Osteoblast (primary cell): ENCODE results near the gene CALR. TPM values are rescaled to one million over a fixed set of nuclear protein-coding genes. Genes with fewer than 3 reads are reported as not detected.
"Not testable (repeated sequence)": the region's sequence is repeated elsewhere in the genome, so short reads cannot be mapped to it uniquely, and the experiment has no call there.

Source experiments
- DNase-seq: peaks from one replicate; pipeline ENCODE4 v3.0.0; 2011; ENCODE audit warnings: low spot score, mixed read lengths; ENCODE audit not compliant: insufficient read length; ENCODE audit errors: missing footprints
- H2AFZ ChIP-seq: 2 replicates; pipeline ENCODE4 v1.6.0; 2011; ENCODE audit warnings: mild to moderate bottlenecking, low read length
- H3K27ac ChIP-seq: 2 replicates; pipeline ENCODE4 v1.5.1; 2011; ENCODE audit warnings: mild to moderate bottlenecking, low read depth, low read length, moderate library complexity
- H3K27me3 ChIP-seq: 2 replicates; pipeline ENCODE4 v1.6.0; 2012; ENCODE audit warnings: mild to moderate bottlenecking, control low read depth, inconsistent platforms, low read length, moderate library complexity; ENCODE audit not compliant: insufficient read depth
- H3K36me3 ChIP-seq: 2 replicates; pipeline ENCODE4 v1.5.1; 2011; ENCODE audit warnings: mild to moderate bottlenecking, low read length, control low read depth, moderate library complexity; ENCODE audit not compliant: insufficient read depth
- H3K4me1 ChIP-seq: 2 replicates; pipeline ENCODE4 v1.5.1; 2011; ENCODE audit warnings: mild to moderate bottlenecking, low read length, control low read depth, moderate library complexity; ENCODE audit not compliant: insufficient read depth
- H3K4me2 ChIP-seq: 2 replicates; pipeline ENCODE4 v1.6.0; 2011; ENCODE audit warnings: mild to moderate bottlenecking, low read length; ENCODE audit not compliant: insufficient read depth
- H3K4me3 ChIP-seq: fragments of 200-600 bp; sonication (generic); 3 replicates; pipeline ENCODE4 v1.5.1; 2012; ENCODE audit warnings: mild to moderate bottlenecking, low read length, inconsistent platforms; ENCODE audit not compliant: insufficient read depth
- H3K79me2 ChIP-seq: 2 replicates; pipeline ENCODE4 v1.6.0; 2012; ENCODE audit warnings: mild to moderate bottlenecking, low read length, control low read depth, inconsistent platforms; ENCODE audit not compliant: insufficient read depth
- H3K9me3 ChIP-seq: 2 replicates; pipeline ENCODE4 v1.5.1; 2011; ENCODE audit warnings: low read depth, low read length, control low read depth
- H4K20me1 ChIP-seq: 2 replicates; pipeline ENCODE4 v1.6.0; 2012; ENCODE audit warnings: mild to moderate bottlenecking, low read length, control low read depth; ENCODE audit not compliant: insufficient read depth
- total RNA-seq: library from RNA; depleted of rRNA; stranded (reverse); fragments of >200 nt; gene quantifications from 2 replicates; pipeline ENCODE4 v1.2.3, GENCODE V29; 2012
- TF ChIP-seq, protein P1 (sequence below): IDR thresholded peaks from 2 replicates; pipeline ENCODE4 v1.5.1; 2011; ENCODE audit warnings: mild to moderate bottlenecking, low read depth, low read length, moderate library complexity; ENCODE audit errors: extremely low read depth

The CALR gene
- total RNA-seq, 1 donor, result 1,685 TPM

DNA sequence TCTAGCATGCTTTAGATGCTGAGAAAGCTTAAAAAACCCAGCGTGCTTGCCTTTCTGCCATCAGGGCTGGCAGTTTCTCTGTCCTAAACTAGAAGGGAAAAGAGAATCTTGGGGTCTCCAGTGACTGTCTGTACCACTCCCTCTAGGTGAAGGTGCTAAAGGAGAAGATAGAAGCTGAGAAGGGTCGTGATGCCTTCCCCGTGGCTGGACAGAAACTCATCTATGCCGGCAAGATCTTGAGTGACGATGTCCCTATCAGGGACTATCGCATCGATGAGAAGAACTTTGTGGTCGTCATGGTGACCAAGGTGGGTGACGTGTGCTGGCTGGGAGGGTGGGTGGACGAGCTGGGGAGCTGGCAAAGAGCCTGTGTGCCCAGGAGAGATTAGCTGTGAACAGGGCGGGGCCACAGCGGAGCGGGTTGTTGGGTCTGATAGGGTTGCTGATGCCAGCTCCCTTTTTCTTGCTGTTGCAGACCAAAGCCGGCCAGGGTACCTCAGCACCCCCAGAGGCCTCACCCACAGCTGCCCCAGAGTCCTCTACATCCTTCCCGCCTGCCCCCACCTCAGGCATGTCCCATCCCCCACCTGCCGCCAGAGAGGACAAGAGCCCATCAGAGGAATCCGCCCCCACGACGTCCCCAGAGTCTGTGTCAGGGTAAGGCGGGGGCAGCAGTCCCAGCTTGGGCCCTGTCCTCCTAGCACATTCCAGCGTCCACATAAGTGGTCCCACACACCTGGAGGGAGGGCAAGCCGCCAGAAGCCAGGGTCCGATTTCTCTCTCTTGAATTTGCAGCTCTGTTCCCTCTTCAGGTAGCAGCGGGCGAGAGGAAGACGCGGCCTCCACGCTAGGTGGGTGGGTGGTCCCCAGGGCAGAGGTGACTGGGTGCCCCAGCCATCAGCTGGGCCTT is 9.5 kb downstream of the CALR start:
- Histone ChIP-seq H3K4me2 (no peak overlapping the region), H3K79me2 (peaks cover 59% of the 10 kb centered on the region), H3K27ac (peak overlapping the region; percentile 81), H3K4me3 (no peak overlapping the region), H3K36me3 (peaks cover 71% of the 10 kb centered on the region), H2AFZ (no peak overlapping the region), H3K9me3 (no peaks in the 10 kb centered on the region), H3K27me3 (no peaks in the 10 kb centered on the region), H3K4me1 (peaks cover 22% of the 10 kb centered on the region), H4K20me1 (peaks cover 18% of the 10 kb centered on the region)
- TF ChIP-seq, protein P1, sequence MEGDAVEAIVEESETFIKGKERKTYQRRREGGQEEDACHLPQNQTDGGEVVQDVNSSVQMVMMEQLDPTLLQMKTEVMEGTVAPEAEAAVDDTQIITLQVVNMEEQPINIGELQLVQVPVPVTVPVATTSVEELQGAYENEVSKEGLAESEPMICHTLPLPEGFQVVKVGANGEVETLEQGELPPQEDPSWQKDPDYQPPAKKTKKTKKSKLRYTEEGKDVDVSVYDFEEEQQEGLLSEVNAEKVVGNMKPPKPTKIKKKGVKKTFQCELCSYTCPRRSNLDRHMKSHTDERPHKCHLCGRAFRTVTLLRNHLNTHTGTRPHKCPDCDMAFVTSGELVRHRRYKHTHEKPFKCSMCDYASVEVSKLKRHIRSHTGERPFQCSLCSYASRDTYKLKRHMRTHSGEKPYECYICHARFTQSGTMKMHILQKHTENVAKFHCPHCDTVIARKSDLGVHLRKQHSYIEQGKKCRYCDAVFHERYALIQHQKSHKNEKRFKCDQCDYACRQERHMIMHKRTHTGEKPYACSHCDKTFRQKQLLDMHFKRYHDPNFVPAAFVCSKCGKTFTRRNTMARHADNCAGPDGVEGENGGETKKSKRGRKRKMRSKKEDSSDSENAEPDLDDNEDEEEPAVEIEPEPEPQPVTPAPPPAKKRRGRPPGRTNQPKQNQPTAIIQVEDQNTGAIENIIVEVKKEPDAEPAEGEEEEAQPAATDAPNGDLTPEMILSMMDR, result no peak
- DNase-seq, result peak; percentile 75

DNA sequence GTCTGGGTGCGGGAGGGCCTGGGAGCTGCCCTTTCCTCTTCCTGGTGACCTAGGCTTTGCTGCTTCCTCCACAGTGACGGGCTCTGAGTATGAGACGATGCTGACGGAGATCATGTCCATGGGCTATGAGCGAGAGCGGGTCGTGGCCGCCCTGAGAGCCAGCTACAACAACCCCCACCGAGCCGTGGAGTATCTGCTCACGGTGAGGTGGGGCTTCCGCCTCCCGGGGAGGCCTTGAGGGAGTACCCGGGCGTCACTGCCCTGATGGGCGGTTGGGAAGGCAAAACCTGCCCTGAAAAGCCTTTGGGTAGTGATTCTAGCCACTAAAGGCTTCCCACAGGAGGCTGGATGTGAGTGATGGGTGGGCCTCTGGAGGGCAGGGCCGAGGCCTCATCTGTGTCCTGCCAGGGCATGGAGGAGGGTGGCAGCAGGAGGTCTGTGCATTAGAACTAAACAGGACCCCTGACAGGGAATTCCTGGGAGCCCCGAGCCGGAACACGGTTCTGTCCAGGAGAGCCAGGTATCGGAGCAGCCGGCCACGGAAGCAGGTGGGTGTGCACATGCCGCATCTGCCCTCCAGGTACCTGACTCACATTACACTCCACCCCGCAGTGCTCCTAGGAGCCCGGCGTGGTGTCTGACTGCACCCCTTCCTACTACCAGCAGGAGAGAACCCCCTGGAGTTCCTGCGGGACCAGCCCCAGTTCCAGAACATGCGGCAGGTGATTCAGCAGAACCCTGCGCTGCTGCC is 10.4 kb downstream of the CALR start:
- Histone ChIP-seq H4K20me1 (peaks cover 11% of the 10 kb centered on the region), H3K27ac (peak overlapping the region; percentile 11), H3K9me3 (no peaks in the 10 kb centered on the region), H3K4me1 (peaks cover 30% of the 10 kb centered on the region), H2AFZ (no peak overlapping the region), H3K4me2 (no peak overlapping the region), H3K27me3 (no peaks in the 10 kb centered on the region), H3K79me2 (peaks cover 57% of the 10 kb centered on the region), H3K4me3 (no peak overlapping the region), H3K36me3 (peaks cover 68% of the 10 kb centered on the region)
- peak; percentile 60 for DNase-seq
- TF ChIP-seq, protein P1, result no peak

DNA sequence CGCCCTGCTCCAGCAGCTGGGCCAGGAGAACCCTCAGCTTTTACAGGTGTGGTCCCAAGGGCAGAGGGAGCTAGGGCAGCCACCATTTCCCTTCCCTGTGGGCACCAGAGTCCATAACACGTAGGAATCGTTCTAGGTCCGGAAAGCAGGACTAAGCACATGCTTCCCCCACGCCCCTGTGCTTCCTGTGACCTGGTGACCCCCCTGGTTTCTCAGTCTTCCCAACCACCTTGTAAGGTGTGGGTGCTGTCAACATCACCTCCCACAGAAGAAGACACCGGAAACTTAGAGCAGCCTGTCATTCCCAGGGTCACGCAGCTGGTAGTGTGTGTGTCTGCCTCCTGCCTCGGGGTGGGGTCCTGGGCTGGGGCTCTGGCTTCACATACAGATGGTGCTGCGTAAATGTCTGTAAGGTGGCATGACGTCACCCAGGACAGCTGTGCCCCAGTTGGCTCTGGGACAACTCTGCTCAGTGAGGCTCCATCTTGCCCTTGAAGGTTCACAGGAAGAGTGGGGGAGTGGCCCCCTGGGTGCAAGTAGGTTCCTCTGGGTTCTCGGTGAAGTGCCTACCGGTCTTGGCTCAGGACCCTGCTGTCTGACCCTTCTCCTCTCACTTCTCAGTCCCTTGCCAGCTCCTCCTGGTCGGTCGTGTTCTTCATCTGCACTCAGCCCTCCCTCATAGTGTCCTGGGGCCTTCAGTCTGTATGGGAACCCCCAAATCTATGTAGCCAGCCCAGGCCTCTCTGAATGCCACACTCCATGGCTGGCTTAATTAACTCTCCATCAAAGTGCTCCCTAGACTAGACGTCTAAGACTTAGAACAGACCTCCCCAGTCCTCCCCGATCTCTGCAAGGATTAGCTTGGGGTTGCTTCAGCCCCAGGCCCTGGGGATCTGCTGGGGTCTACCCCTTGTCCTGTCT is 11.2 kb downstream of the CALR start:
- TF ChIP-seq, protein P1, result no peak
- DNase-seq, result peak; percentile 65
- Histone ChIP-seq H3K4me3 (no peak overlapping the region), H3K4me1 (peaks cover 38% of the 10 kb centered on the region), H3K27me3 (no peaks in the 10 kb centered on the region), H2AFZ (no peak overlapping the region), H3K36me3 (peaks cover 69% of the 10 kb centered on the region), H4K20me1 (peaks cover 11% of the 10 kb centered on the region), H3K9me3 (no peaks in the 10 kb centered on the region), H3K27ac (peak overlapping the region; percentile 36), H3K4me2 (no peak overlapping the region), H3K79me2 (peaks cover 66% of the 10 kb centered on the region)

DNA sequence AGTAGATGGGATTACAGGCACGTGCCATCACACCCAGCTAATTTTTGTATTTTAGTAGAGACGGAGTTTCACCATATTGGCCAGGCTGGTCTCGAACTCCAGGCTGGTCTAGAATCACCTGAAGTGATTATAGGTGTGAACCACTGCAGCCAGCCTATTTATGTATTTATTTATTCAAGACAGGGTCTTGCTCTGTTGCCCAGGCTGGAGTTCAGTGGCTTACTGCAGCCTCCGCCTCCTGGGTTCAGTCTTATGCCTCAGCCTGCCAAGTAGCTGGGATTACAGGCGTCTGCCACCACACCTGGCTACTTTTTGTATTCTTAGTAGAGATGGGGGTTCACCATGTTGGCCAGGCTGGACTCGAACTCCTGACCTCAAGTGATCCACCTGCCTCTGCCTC is 13.6 kb downstream of the CALR start:
- DNase-seq, result not testable (repeated sequence)

More for the DNA sequence above, 13.6 kb downstream of the CALR start:
- H3K27ac ChIP-seq, result peak overlapping the region; percentile 100
- not testable (repeated sequence) for H3K4me3 ChIP-seq, H4K20me1 ChIP-seq, H3K27me3 ChIP-seq, H2AFZ ChIP-seq, H3K9me3 ChIP-seq
- peak overlapping the region; percentile 64 for H3K4me2 ChIP-seq
- peaks cover 43% of the 10 kb centered on the region for H3K4me1 ChIP-seq
- H3K79me2 ChIP-seq, result peaks cover 80% of the 10 kb centered on the region
- H3K36me3 ChIP-seq, result peaks cover 66% of the 10 kb centered on the region
